ENCODE data around the gene FAM83E. TPM values are rescaled to one million over a fixed set of nuclear protein-coding genes. Genes with fewer than 3 reads are reported as not detected.

FAM83E gene
- total RNA-seq, 1 donor from 2014 or later: 21.9 TPM

GRCh38 chr19:48611872-48612271, 3.0 kb downstream of the FAM83E start:
- FAIRE-seq (no peak), DNase-seq (ENCODE audit: low read depth) (no peak)
- TF ChIP-seq, protein P1, sequence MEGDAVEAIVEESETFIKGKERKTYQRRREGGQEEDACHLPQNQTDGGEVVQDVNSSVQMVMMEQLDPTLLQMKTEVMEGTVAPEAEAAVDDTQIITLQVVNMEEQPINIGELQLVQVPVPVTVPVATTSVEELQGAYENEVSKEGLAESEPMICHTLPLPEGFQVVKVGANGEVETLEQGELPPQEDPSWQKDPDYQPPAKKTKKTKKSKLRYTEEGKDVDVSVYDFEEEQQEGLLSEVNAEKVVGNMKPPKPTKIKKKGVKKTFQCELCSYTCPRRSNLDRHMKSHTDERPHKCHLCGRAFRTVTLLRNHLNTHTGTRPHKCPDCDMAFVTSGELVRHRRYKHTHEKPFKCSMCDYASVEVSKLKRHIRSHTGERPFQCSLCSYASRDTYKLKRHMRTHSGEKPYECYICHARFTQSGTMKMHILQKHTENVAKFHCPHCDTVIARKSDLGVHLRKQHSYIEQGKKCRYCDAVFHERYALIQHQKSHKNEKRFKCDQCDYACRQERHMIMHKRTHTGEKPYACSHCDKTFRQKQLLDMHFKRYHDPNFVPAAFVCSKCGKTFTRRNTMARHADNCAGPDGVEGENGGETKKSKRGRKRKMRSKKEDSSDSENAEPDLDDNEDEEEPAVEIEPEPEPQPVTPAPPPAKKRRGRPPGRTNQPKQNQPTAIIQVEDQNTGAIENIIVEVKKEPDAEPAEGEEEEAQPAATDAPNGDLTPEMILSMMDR (IDR thresholded peaks at IDR 0.05; ENCODE audit: insufficient read depth, low read length, severe bottlenecking): no peak
- no peak overlapping the region for H3K4me3 ChIP-seq (ENCODE audit: low read depth, low read length)
- no peaks in the 10 kb centered on the region for H3K27me3 ChIP-seq (ENCODE audit: control insufficient read depth, insufficient read depth, low read length)
- H3K36me3 ChIP-seq (ENCODE audit: control insufficient read depth, insufficient read depth, low read length): peaks cover 17% of the 10 kb centered on the region

- peaks cover 1% of the 10 kb centered on the region for H3K36me3 ChIP-seq (ENCODE audit: control insufficient read depth, insufficient read depth, low read length)
- TF ChIP-seq, protein P1 (IDR thresholded peaks at IDR 0.05; ENCODE audit: insufficient read depth, low read length, severe bottlenecking): no peak
- no peaks in the 10 kb centered on the region for H3K27me3 ChIP-seq (ENCODE audit: control insufficient read depth, insufficient read depth, low read length)
- H3K4me3 ChIP-seq (ENCODE audit: low read depth, low read length): no peak overlapping the region
- FAIRE-seq: no peak
- DNase-seq (ENCODE audit: low read depth): no peak
These were observed 5.2 kb downstream of the FAM83E start for GRCh38 chr19:48609571-48610108.

DNA sequence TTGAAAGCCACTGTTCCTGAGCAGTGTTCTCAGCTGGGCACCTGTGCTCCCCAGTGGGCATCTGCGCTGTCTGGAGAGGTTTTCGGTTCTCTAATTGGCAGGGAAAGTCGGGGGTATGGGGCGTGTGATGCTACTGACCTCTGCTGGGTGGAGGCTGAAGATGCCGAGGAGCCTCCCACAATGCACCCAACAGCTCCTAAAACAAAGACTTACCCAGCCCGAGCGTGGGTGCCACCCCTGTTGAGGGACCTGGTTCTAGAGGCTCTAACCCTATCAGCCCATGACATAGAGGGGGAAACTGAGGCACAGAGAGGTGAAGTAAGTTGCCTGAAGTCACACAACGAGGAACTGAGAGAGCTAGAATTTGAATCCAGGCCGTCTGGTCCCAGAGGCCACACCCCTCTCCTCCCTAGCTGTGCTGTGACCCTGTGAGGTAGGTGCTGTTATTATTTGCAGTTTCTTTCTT, 6.0 kb downstream of the FAM83E start:
- no peak overlapping the region for H3K4me3 ChIP-seq (ENCODE audit: low read depth, low read length)
- FAIRE-seq (no peak), DNase-seq (ENCODE audit: low read depth) (peak; percentile 39)

GRCh38 chr19:48607359-48607755, 7.5 kb downstream of the FAM83E start:
- no peak overlapping the region for H3K4me3 ChIP-seq (ENCODE audit: low read depth, low read length)
- no peaks in the 10 kb centered on the region for H3K27me3 ChIP-seq (ENCODE audit: control insufficient read depth, insufficient read depth, low read length)
- DNase-seq (ENCODE audit: low read depth) (no peak), FAIRE-seq (no peak)
- H3K36me3 ChIP-seq (ENCODE audit: control insufficient read depth, insufficient read depth, low read length): no peaks in the 10 kb centered on the region
- TF ChIP-seq, protein P1 (IDR thresholded peaks at IDR 0.05; ENCODE audit: insufficient read depth, low read length, severe bottlenecking): no peak

More for the DNA sequence above, 6.0 kb downstream of the FAM83E start:
- H3K27me3 ChIP-seq (ENCODE audit: control insufficient read depth, insufficient read depth, low read length): no peaks in the 10 kb centered on the region
- H3K36me3 ChIP-seq (ENCODE audit: control insufficient read depth, insufficient read depth, low read length): peaks cover 1% of the 10 kb centered on the region
- TF ChIP-seq, protein P1 (IDR thresholded peaks at IDR 0.05; ENCODE audit: insufficient read depth, low read length, severe bottlenecking): peak; percentile 65

DNA sequence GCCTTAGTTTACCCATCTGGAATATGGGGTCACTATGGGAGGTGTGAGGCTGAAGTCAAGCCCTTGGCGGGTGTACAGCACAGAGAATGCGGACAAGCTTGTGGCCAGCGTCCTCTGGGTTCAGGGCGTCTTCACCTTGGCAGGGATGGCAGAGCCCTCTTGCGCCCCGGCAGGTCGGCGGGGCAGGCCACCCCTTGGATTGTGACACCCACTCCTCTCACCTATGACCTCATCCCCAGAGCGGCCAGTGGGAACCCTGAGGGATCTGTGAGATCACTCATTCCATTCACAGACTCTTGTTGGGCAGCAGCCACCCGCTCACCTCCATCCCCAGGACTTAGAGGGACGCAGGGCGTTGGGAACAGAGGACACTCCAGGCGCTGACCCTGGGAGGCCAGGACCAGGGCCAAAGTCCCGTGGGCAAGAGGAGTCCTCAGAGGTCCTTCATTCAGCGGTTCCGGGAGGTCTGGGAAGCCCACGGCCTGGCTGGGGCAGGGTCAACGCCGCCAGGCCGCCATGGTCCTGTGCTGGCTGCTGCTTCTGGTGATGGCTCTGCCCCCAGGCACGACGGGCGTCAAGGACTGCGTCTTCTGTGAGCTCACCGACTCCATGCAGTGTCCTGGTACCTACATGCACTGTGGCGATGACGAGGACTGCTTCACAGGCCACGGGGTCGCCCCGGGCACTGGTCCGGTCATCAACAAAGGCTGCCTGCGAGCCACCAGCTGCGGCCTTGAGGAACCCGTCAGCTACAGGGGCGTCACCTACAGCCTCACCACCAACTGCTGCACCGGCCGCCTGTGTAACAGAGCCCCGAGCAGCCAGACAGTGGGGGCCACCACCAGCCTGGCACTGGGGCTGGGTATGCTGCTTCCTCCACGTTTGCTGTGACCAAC, 8.2 kb downstream of the FAM83E start, which contains the start of gene SPACA4:
TSS of gene SPACA4 (plus strand) at position 280 of the 896 bp plus-strand sequence. CDS start at position 517, 237 bp downstream.
- FAIRE-seq (no peak), DNase-seq (ENCODE audit: low read depth) (no peak)
- Histone ChIP-seq H3K27me3 (ENCODE audit: control insufficient read depth, insufficient read depth, low read length) (no peaks in the 10 kb centered on the region), H3K4me3 (ENCODE audit: low read depth, low read length) (no peak within 1 kb of the TSS), H3K36me3 (ENCODE audit: control insufficient read depth, insufficient read depth, low read length) (no peaks in the 10 kb centered on the region)
- TF ChIP-seq, protein P1 (IDR thresholded peaks at IDR 0.05; ENCODE audit: insufficient read depth, low read length, severe bottlenecking): no peak
